ENCODE results near the gene MTMR12. TPM values are rescaled to one million over a fixed set of nuclear protein-coding genes. Genes with fewer than 3 reads are reported as not detected.

The MTMR12 gene
- total and polyA plus RNA-seq, 2 of the 8 experiments (the other 6 are each of a cell fraction or from before 2014, with no cell fraction given) = 19.1 to 59.3 TPM

GRCh38 chr5:32311404-32312196, 1.1 kb downstream of the MTMR12 start:
- no peaks in the 10 kb centered on the region; a peak in 2 of 8 replicates for H3K36me3 ChIP-seq (ENCODE audit: control insufficient read depth in 2 of 4, insufficient read depth in 4 of 4, low read length in 3 of 4)
- H2BK20ac ChIP-seq (ENCODE audit: low read length) = no peak overlapping the region
- 0 out of 2 replicates have a peak overlapping the region, but pooled peaks have one; percentile 77 for H2BK15ac ChIP-seq (ENCODE audit: low read length)
- 13 to 100% methylated on average over 2 to 16 of the region's 16 CpGs for WGBS, 2 experiments (ENCODE audit: extremely low coverage in 1 of 2, insufficient coverage in 1 of 2, insufficient read length in 1 of 2, insufficient replicate concordance in 2 of 2, low coverage in 1 of 2, low lambda C conversion rate in 2 of 2, missing lambda C conversion rate in 1 of 2)
- no peak overlapping the region for H3K27ac ChIP-seq (ENCODE audit: low read depth, low read length)
- H3K14ac ChIP-seq (ENCODE audit: insufficient read length) = no peak overlapping the region
- DNase-seq (ENCODE audit: low read depth in 1 of 2, low spot score in 2 of 2) (no peak), FAIRE-seq (peak; percentile 39)
- H2AFZ ChIP-seq (ENCODE audit: low read length) = no peak overlapping the region
- peaks cover 0 to 7% of the 10 kb centered on the region in 2 experiments for H4K20me1 ChIP-seq (replicated peaks in 1 of 2; ENCODE audit: control insufficient read depth in 1 of 2, insufficient read depth in 2 of 2, low read length in 2 of 2)
- H3K4me3 ChIP-seq (ENCODE audit: extremely low read depth in 1 of 4, insufficient read depth in 2 of 4, low read depth in 3 of 4, low read length in 4 of 4) = peak overlapping the region; percentile 70 to 80 (median 79)
- peaks cover 7% of the 10 kb centered on the region for H3K23me2 ChIP-seq (ENCODE audit: low read depth, low read length)
- no peaks in the 10 kb centered on the region for H3K9me3 ChIP-seq (ENCODE audit: insufficient read depth in 2 of 2, low read depth in 1 of 2, low read length in 1 of 2)
- no peak overlapping the region for H4K91ac ChIP-seq (replicated peaks; ENCODE audit: insufficient read length, low read length)
- peak overlapping the region; percentile 69; the same call in 1 of the 2 replicates for H2BK12ac ChIP-seq (ENCODE audit: low read depth, low read length)
- peak overlapping the region; percentile 87; the same call in 1 of the 2 replicates for H3K18ac ChIP-seq (ENCODE audit: extremely low read depth, low read length)
- H3K4me1 ChIP-seq (replicated peaks in 1 of 4; ENCODE audit: control insufficient read depth in 3 of 4, insufficient read depth in 4 of 4, low read length in 3 of 4) = peaks cover 0 to 8% (median 4%) of the 10 kb centered on the region in 4 experiments; a peak in 5 of 7 replicates
- no peak overlapping the region for H2AK5ac ChIP-seq (ENCODE audit: low read depth, low read length)
- 0 out of 2 replicates have a peak overlapping the region, but pooled peaks have one; percentile 78 for H2BK5ac ChIP-seq (ENCODE audit: low read depth, low read length)
- ChIA-PET CTCF (ENCODE audit: partially characterized antibody) (no interaction called here), POLR2A (ENCODE audit: partially characterized antibody) (interaction anchor here (1.0 to 1.2 kb wide), 2 partner anchors 12 to 23 kb away, joined by 3 to 4 read pairs; no protein-coding TSS in a partner anchor)
- no peak overlapping the region for H4K5ac ChIP-seq (ENCODE audit: insufficient read length, low read depth, low read length)
- H3K23ac ChIP-seq (ENCODE audit: insufficient read length) = no peak overlapping the region
- peaks cover 21 to 56% of the 10 kb centered on the region in 2 experiments for H3K79me2 ChIP-seq (ENCODE audit: control insufficient read depth in 1 of 2, insufficient read depth in 2 of 2, low read length in 2 of 2)
- H3K9ac ChIP-seq (replicated peaks in 1 of 4; ENCODE audit: extremely low read depth in 1 of 4, low read depth in 3 of 4, low read length in 3 of 4) = peak overlapping the region; percentile 49 to 99 (median 74)
- H3K4me2 ChIP-seq (ENCODE audit: insufficient read depth in 1 of 2, low read depth in 2 of 2, low read length in 2 of 2) = peak overlapping the region; percentile 71 to 94
- TF ChIP-seq, protein P1, sequence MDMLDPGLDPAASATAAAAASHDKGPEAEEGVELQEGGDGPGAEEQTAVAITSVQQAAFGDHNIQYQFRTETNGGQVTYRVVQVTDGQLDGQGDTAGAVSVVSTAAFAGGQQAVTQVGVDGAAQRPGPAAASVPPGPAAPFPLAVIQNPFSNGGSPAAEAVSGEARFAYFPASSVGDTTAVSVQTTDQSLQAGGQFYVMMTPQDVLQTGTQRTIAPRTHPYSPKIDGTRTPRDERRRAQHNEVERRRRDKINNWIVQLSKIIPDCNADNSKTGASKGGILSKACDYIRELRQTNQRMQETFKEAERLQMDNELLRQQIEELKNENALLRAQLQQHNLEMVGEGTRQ (IDR thresholded peaks at IDR 0.05; ENCODE audit: low read length) = 0 out of 2 replicates have a peak, but pooled peaks have one; percentile 6
- TF ChIP-seq SP1 (IDR thresholded peaks at IDR 0.05; ENCODE audit: low read depth, low read length) = no peak
- TF ChIP-seq E2F6 (IDR thresholded peaks at IDR 0.05) = peak; percentile 93
- TF ChIP-seq MAX (IDR thresholded peaks at IDR 0.05) = peak; percentile 92
- no peak for TF ChIP-seq EZH2 (IDR thresholded peaks at IDR 0.05; ENCODE audit: low read depth, low read length, severe bottlenecking)
- TF ChIP-seq SAP30 (IDR thresholded peaks at IDR 0.05; ENCODE audit: insufficient read depth, insufficient replicate concordance, low read length) = peak; percentile 30
- peak; percentile 32; the same call in 1 of the 2 replicates for TF ChIP-seq CEBPB (IDR thresholded peaks at IDR 0.05; ENCODE audit: low read depth, low read length)
- H3K27me3 ChIP-seq (replicated peaks in 1 of 4; ENCODE audit: control insufficient read depth in 3 of 4, extremely low read depth in 1 of 4, insufficient read depth in 3 of 4, low read length in 3 of 4) = no peaks in the 10 kb centered on the region
- H4K8ac ChIP-seq (ENCODE audit: extremely low read depth, insufficient read depth, low read length) = no peak overlapping the region; the same call in 1 of the 2 replicates
- H3K56ac ChIP-seq (replicated peaks; ENCODE audit: insufficient read length, low read depth, low read length) = no peak overlapping the region
- H3K4ac ChIP-seq (replicated peaks; ENCODE audit: insufficient read length, low read depth, low read length) = no peak overlapping the region
- H2BK120ac ChIP-seq (replicated peaks; ENCODE audit: low read depth, low read length) = no peak overlapping the region
- no peaks in the 10 kb centered on the region; the same call in 1 of the 2 replicates for H3K79me1 ChIP-seq (ENCODE audit: low read depth, low read length)

Data from H1 (cell line).